Kidney epithelial cell (primary cell): Measurements from ENCODE around the gene AKR7A2. TPM values are rescaled to one million over a fixed set of nuclear protein-coding genes. Genes with fewer than 3 reads are reported as not detected.

Experiments
- total RNA-seq: library from RNA; depleted of rRNA; stranded (reverse); fragments of >200 nt; gene quantifications from 2 replicates; pipeline ENCODE4 v1.2.3, GENCODE V29; 2015

Gene AKR7A2
- total RNA-seq, 1 donor from 2014 or later = 85.6 TPM

Other genes with a start within 250 kb of the AKR7A2 start
- 125 and 128 TPM in 2 replicates for gene UBR4, start 101.9 kb downstream of the AKR7A2 start, total RNA-seq
- gene EMC1, start 60.6 kb downstream of the AKR7A2 start, total RNA-seq = 64.5 and 79.1 TPM in 2 replicates
- gene MRTO4, start 60.3 kb downstream of the AKR7A2 start, total RNA-seq = 44.4 and 47.4 TPM in 2 replicates
- gene AKR7A3, start 23.4 kb downstream of the AKR7A2 start, total RNA-seq = 0.33 and 0.75 TPM in 2 replicates
- gene SLC66A1, start 182 bp upstream of the AKR7A2 start, total RNA-seq = 48.8 and 50.6 TPM in 2 replicates
- 93.6 and 105 TPM in 2 replicates for gene CAPZB, start 173.4 kb upstream of the AKR7A2 start, total RNA-seq